Iris pigment epithelial cell (primary cell): Measurements from ENCODE around the gene LMNA.
A peak's percentile ranks its signal among the peaks of the same experiment; 100 is the strongest.
"Not testable (repeated sequence)": the region's sequence is repeated elsewhere in the genome, so short reads cannot be mapped to it uniquely, and the experiment has no call there.

Experiments
- DNase-seq: peaks from one replicate; pipeline ENCODE4 v3.0.0-alpha.2; 2011; ENCODE audit warnings: low read depth

The LMNA gene

GRCh38 chr1:156104861-156105832 lies 9.4 kb upstream of the LMNA start:
- no peak for DNase-seq

DNA sequence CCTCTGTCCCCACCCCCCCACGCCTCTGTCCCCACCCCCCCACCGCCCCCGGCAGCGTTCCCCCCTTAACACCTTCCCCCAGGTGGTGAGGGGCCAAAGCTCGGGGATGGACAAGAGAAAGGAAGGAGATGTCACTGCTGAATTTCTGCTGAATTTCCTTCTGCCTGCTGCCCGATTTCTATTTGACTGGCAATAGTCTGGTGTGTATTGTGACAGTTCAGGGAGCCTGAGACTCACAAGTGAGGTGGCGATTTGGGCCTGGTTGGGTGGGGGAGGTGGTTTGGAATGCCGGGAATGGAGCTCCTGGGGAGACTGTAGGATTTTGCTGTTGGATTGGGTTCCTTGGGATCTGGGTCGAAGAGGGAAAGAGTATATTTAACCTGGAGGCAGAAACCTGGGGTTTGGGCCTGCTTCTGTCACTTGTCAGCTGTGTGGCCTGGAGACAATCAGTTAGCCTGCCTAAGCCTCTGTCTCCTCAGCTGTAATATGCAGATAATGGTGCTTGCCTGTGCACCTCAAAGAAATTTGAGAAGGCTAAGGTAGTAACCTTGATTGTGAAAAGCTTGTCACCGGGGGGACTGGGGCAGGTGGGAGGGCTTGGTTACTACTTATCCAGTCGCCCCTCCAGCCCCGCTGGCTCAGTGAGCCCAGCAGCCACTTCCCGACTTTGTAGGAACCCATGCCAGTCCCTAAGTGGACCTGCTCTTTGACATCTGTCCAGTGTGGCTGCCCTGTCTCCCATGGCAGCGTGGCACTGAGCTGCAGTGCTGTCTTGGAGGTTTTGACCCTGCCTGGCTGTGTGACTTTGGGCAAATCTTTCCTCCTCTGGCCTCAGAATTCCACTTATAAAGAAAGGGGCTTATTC lies 7.7 kb upstream of the LMNA start:
- no peak for DNase-seq

GRCh38 chr1:156108057-156108456 lies 6.5 kb upstream of the LMNA start:
- no peak for DNase-seq

DNA sequence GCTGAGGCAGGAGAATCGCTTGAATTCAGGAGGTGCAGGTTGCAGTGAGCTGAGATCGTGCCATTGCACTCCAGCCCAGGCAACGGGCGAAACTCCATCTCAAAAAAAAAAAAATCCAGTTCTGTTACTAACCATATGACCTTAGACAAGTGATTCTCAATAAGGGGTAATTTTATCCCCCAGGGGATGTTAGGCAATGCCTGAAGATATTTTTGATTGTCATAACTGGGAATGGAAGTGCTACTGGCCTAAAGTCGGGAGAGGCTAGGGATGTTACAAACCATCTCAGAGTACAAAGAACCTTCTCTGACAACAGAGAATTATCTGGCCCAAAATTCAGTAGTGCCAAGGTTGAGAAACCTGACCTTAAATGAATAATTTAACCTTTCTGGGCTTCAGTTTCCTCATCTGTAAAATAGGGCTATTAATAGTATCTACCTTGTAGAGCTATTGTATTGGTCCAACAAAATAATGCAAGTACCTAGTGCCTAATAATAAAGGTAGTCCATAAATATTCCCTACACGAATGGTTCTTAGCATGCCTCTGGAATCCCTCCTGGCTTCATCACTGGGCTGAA lies 5.8 kb upstream of the LMNA start:
- no peak for DNase-seq

DNA sequence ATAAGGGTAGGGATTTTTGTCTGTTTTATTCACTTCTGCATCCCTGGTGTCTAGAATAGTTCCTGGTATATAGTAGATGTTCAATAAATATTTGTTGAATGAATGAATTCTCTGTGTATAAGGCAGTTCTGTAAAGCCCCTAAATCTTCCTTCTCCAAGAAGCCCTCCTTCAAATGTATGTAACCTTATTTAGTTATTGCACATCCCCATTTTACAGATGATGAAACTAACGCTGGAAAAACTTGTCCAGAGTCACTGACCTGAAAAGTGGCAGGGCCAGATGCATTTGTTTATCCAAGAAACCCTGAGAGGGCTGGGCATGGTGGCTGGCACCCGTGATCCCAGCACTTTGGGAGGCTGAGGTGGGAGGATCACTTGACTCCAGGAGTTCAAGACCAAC lies 4.3 kb upstream of the LMNA start:
- DNase-seq, result no peak

DNA sequence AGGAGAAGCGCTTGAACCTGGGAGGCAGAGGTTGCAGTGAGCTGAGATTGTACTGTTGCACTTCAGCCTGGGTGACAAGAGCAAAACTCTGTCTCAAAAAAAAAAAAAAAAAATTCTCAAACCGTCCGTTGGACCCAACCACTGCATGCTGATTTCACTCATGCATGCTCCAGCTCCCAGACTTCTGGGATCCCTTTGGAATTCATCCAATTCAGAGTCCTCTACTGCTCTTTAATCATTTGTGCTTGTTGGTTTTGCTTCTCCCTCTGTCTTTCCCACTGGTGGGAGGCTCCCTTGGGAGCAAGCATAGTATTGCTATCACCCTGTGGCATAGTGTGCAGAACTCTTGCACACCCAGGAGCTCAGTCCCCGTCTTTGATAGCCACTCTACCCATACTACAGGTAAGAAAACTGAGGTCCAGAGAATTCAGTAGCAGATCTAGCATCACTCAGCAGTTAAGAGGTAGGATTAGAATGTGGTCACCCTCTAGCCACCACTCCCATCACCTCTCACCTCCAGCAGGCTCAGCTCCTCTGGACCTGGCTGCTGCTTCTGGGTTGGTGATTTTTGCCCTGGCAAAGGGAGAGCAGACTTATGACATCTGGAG lies 3.1 kb upstream of the LMNA start:
- DNase-seq, result no peak

GRCh38 chr1:156112276-156113137 lies 2.0 kb upstream of the LMNA start:
- DNase-seq, result no peak

- no peak for DNase-seq
Measured at GRCh38 chr1:156113282-156113950, 1.1 kb upstream of the LMNA start.

- peak; percentile 34 for DNase-seq
Measured at GRCh38 chr1:156114919-156115513, 505 bp downstream of the LMNA start.

DNA sequence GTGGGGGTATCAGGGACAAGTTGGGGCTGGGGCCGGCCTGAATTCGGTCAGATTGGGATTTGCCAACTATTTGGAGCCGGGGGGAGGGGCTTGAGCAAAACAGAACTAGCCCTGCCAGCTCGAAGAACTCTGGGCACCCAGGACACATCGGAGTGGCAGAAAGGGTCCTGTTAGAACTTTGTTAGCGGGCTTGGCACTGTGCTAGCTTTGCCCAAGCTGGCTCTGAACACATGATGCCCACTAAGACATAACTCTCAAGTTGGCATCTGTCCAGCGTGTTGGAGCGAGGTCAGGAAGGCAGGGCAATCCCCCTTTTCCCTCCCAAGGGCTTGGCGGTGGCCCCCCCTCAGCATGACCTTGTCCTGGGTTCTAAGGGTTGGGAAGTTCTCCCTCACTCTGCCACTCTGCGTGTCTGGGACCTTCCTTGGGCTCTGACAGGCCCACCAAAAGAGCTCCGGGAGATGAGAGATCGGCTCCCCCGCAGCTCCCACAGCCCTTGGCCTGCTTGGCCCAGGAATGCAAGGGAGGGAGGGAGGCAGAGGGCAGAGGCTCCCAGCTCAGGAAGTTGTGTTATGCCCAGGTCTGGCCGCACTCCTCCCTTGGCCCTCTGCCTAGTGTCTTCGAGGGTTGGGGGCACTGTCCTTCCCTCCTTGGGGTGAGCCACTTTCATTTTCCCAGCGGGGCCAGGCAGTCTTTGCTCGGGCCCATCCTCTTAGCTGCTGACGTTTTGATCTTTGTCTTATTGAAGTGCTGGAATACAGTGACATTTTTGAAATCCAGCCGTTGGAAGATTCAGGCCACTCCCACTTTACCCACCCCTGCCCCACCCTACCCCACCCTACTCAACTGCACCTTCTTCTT lies 1.2 kb downstream of the LMNA start:
- peak; percentile 61 for DNase-seq

- not testable (repeated sequence) for DNase-seq
Measured at GRCh38 chr1:156116731-156117130, 2.2 kb downstream of the LMNA start.

DNA sequence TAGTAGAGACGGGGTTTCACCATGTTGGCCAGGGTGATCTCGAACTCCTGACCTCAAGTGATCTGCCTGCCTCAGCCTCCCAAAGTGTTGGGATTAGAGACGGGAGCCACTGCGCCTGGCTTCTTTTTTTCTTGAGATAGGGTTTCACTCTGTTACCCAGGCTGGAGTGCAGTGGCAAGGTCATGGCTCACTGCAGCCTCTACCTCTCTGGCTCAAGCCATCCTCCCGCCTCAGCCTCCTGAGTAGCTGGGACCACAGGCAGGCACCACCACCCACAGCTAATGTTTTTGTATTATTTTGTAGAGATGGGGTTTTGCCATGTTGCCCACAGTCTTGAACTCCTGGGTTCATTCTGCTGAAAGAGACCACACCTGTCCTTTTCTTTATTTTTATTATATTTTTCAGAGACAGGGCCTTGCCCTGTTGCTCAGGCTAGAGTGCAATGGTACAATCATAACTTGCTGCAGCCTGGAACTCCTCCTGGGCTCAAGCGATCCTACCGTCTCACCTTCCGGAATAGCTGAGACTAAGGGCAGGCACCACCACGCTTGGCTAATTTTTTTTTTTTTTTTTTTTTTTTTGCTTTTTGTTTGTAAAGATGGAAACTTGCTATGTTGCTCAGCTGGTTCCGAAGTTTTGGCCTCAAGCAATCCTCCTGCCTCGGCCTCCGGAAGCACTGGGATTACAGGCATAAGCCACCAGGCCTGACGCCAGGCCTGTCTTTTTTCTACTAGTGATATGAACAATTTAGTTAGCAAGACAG lies 3.1 kb downstream of the LMNA start:
- peak; percentile 38 for DNase-seq

GRCh38 chr1:156118177-156118868 lies 3.8 kb downstream of the LMNA start:
- DNase-seq, result no peak

DNA sequence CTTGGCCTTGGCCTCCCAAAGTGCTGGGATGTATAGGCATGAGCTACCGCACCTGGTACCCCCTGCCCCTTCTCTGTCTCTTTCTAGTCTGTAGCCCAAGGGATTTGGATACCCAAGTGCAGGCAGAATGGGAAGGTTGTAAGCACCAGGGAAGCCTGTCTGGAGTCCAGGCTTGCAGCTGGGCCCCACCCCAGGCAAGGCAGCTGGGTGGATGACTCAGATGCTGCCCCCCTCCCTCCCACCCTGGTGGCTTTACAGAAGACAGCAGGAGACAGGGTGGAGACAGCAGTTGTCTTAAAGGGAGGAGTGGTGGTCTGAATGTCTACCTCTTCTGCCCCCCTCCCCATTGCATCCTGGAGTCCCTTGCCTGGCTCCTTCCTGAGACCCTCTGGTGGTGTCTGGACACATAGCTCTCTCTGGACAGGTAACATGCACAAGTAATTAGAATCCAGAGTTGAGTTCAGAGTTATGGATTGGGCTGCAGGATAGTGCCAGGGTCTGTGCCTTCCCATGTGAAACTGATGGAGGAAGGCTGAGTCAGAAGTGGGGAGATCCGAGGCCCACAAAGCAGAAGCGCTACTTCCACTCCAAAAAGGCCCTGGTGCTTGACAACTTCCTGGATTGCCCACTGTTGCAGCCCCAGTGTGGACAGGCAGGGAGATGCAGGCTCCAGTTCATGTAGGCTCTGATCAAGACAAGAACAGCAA lies 5.1 kb downstream of the LMNA start:
- DNase-seq, result peak; percentile 74

DNA sequence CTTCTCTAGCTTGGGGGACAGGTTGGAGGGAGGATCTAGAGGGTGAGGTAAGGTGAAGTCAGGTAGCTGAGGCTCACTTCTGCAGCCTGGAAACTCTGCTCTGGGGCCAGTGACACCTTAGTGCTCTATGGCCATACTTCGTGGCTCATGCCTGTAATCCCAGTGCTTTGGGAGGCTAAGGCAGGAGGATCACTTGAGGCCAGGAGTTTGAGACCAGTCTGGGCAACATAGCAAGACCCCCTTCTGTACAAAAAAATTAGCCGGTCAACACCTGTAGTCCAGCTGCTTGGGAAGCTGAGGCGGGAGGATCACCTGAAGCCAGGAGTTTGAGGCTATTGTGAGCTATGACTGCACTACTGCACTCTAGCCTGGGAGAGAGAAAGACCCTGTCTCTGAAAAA lies 5.8 kb downstream of the LMNA start:
- no peak for DNase-seq

GRCh38 chr1:156121005-156121404 lies 6.5 kb downstream of the LMNA start:
- DNase-seq, result not testable (repeated sequence)

DNA sequence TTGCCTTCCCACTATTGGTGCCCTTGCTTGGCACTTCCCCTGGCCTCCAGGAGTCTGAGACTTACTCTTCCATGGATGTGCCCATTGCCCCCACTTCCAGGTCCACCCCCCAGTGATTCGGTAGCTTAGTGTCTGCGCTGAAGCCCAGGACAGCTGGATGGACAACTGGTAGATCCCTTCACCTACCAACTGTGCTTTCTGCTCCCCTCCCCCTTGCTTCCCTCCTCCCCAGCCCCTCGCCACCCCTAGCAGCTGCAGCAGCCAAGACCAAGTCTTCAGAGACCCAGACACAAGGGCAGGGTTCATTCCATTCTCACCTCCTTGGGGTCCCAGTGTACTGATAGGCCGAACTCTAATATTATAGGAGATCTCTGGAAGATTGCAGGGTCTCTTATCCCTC lies 6.9 kb downstream of the LMNA start:
- no peak for DNase-seq
